ENCODE measurements around the gene SUN2.

The SUN2 gene

GRCh38 chr22:38802671-38803121, 46.9 kb upstream of the SUN2 start (continued):
- no peak for TF ChIP-seq REST (tag by site-specific recombination; IDR thresholded peaks at IDR 0.05)
- peak; percentile 46; the same call in 1 of the 2 replicates for TF ChIP-seq SP7 (tag by site-specific recombination; IDR thresholded peaks at IDR 0.05)
- TF ChIP-seq ZNF140 (tag by site-specific recombination; IDR thresholded peaks at IDR 0.05): no peak
- no peak for TF ChIP-seq ZNF639 (tag by site-specific recombination; IDR thresholded peaks at IDR 0.05)

GRCh38 chr22:38799265-38800002, 43.6 kb upstream of the SUN2 start:
- Histone ChIP-seq H3K4me1 (ENCODE audit: control insufficient read depth, insufficient read depth, low read length) (0 out of 2 replicates have a peak, but pooled peaks cover under 1% of the 10 kb centered on the region), H3K36me3 (ENCODE audit: control insufficient read depth in 2 of 2, insufficient read depth in 1 of 2, low read length in 2 of 2) (no peaks in the 10 kb centered on the region), H3K4me3 (ENCODE audit: low read depth, low read length) (no peak overlapping the region), H3K9me3 (ENCODE audit: control insufficient read depth, insufficient read depth, low read depth, low read length) (no peaks in the 10 kb centered on the region), H3K27ac (ENCODE audit: extremely low read depth, low read depth, low read length) (no peak overlapping the region)
- ChIA-PET CTCF (interaction anchor here (0.5 kb wide), 1 partner anchor 45 kb away, joined by 4 read pairs; no protein-coding TSS in a partner anchor), POLR2A (interaction anchor here (1.0 to 1.1 kb wide), 2 partner anchors 10 to 63 kb away, joined by 3 read pairs; no protein-coding TSS in a partner anchor)
- TF ChIP-seq, protein P1, sequence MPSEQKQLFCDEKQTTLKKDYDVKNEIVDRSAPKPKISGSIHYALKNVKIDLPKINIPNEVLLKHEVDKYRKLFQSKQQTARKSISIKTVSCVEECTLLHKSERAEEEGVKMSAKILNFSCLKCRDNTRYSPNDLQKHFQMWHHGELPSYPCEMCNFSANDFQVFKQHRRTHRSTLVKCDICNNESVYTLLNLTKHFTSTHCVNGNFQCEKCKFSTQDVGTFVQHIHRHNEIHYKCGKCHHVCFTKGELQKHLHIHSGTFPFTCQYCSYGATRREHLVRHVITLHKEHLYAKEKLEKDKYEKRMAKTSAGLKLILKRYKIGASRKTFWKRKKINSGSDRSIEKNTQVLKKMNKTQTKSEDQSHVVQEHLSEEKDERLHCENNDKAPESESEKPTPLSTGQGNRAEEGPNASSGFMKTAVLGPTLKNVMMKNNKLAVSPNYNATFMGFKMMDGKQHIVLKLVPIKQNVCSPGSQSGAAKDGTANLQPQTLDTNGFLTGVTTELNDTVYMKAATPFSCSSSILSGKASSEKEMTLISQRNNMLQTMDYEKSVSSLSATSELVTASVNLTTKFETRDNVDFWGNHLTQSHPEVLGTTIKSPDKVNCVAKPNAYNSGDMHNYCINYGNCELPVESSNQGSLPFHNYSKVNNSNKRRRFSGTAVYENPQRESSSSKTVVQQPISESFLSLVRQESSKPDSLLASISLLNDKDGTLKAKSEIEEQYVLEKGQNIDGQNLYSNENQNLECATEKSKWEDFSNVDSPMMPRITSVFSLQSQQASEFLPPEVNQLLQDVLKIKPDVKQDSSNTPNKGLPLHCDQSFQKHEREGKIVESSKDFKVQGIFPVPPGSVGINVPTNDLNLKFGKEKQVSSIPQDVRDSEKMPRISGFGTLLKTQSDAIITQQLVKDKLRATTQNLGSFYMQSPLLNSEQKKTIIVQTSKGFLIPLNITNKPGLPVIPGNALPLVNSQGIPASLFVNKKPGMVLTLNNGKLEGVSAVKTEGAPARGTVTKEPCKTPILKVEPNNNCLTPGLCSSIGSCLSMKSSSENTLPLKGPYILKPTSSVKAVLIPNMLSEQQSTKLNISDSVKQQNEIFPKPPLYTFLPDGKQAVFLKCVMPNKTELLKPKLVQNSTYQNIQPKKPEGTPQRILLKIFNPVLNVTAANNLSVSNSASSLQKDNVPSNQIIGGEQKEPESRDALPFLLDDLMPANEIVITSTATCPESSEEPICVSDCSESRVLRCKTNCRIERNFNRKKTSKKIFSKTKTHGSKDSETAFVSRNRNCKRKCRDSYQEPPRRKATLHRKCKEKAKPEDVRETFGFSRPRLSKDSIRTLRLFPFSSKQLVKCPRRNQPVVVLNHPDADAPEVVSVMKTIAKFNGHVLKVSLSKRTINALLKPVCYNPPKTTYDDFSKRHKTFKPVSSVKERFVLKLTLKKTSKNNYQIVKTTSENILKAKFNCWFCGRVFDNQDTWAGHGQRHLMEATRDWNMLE (tag by site-specific recombination; conservative IDR thresholded peaks at IDR 0.05; ENCODE audit: low read depth): peak; percentile 64
- TF ChIP-seq ZFHX2 (tag by site-specific recombination; conservative IDR thresholded peaks at IDR 0.05) (peak; percentile 36; the same call in 1 of the 2 replicates), ZNF629 (tag by site-specific recombination; IDR thresholded peaks at IDR 0.05) (peak; percentile 95), ZNF76 (tag by site-specific recombination; IDR thresholded peaks at IDR 0.05; ENCODE audit: borderline replicate concordance, low read depth) (peak; percentile 19; the same call in 1 of the 2 replicates), ZNF23 (tag by site-specific recombination; IDR thresholded peaks at IDR 0.05; ENCODE audit: borderline replicate concordance) (no peak), ZNF692 (tag by site-specific recombination; IDR thresholded peaks at IDR 0.05) (peak; percentile 17; the same call in 1 of the 2 replicates), ZEB2 (tag by site-specific recombination; IDR thresholded peaks at IDR 0.05) (peak; percentile 64; the same call in 1 of the 2 replicates), KLF8 (tag by site-specific recombination; IDR thresholded peaks at IDR 0.05) (peak; percentile 46; the same call in 1 of the 2 replicates), WT1 (tag by site-specific recombination; IDR thresholded peaks at IDR 0.05) (peak; percentile 99), ZBTB1 (tag by site-specific recombination; IDR thresholded peaks at IDR 0.05) (0 out of 2 replicates have a peak, but pooled peaks have one; percentile 17), ZNF513 (tag by site-specific recombination; IDR thresholded peaks at IDR 0.05) (no peak), ZNF394 (tag by site-specific recombination; IDR thresholded peaks at IDR 0.05; ENCODE audit: borderline replicate concordance) (peak; percentile 40; the same call in 1 of the 2 replicates), ZNF660 (tag by site-specific recombination; IDR thresholded peaks at IDR 0.05) (peak; percentile 86), ZNF366 (tag by site-specific recombination; conservative IDR thresholded peaks at IDR 0.05) (peak; percentile 95), OSR2 (tag by site-specific recombination; IDR thresholded peaks at IDR 0.05) (peak; percentile 77)
- TF ChIP-seq, protein P2, sequence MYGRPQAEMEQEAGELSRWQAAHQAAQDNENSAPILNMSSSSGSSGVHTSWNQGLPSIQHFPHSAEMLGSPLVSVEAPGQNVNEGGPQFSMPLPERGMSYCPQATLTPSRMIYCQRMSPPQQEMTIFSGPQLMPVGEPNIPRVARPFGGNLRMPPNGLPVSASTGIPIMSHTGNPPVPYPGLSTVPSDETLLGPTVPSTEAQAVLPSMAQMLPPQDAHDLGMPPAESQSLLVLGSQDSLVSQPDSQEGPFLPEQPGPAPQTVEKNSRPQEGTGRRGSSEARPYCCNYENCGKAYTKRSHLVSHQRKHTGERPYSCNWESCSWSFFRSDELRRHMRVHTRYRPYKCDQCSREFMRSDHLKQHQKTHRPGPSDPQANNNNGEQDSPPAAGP (tag by site-specific recombination; IDR thresholded peaks at IDR 0.05): peak; percentile 67; the same call in 1 of the 2 replicates

Data from HEK293 (cell line).